Stimulated activated CD8-positive, alpha-beta memory T cell treated with anti-CD3 and anti-CD28 coated beads, Interleukin-2, amount 100 ng/mL, for 48 hours (primary cell): ENCODE data around the gene ZNF230.

Experiments
- DNase-seq, 2 donors: peaks; one replicate each; pipeline ENCODE4 v3.0.0-alpha.2; 2020; ENCODE audit warnings: low read depth in 2 of 2

Gene ZNF230

DNA sequence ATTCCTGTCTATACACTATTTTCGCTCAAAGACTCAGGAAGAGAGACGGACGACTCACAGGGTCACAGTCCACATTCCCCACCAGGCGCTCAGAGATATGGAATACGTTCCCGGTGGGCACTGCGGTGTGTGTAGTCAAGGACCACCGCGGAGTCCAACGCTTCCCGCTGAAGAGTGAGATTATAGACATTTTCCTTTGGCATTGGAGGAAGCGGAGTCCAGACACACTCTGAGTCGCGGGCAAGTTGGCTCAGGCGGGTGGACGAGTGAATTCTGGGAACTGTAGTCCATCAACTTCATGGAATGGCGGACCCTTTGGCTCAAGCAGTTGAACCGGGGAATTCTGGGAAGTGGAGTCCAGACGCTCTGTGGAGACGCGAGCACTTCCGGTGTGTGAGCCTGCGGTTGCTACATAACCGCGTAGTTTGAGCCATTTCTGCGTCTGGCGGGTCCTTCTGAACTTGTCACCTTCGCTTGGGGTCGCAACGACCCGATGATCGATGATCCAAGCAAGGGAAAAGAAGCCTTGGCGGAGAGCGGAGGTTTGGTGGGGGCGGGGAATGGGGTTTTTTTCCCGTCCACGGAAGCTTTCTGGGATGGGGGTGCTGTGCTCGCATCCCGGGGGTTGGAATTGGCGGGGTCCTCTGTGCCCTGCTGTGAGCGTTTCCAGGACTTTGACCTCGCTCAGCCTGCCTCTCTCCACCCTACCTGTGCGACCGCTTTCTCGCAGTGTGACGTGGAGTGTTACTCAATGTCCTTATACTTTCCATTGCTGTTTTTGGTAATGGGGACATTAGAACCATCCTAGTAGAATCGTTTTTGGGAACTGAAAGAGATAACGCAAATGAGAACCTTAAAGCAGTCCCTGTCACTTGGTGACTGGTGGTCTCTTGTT is at the start of gene ZNF230:
TSS of gene ZNF230 (plus strand) at position 392 of the 895 bp plus-strand sequence. CDS start 4,122 bp downstream, outside the sequence.
- DNase-seq = peak; percentile 57 to 75

DNA sequence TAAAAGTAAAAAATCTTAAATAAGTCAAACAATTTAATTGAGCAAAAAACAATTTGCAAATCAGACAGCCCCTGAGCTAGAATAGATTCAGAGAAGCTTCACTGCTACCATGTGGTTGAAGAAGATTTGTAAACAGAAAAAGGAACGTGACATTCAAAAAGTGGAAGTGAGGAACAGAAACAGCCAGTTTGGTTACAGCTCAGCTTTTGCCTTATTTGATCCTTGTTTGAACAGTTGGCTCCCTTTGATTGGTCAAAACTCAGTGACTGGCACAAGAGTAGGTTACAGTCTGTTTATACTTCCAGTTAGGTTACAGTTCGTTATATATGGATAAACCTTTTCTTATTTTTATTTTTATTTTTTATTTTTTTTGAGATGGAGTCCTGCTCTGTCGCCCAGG is 45.9 kb upstream of the ZNF230 start:
- DNase-seq = no peak

DNA sequence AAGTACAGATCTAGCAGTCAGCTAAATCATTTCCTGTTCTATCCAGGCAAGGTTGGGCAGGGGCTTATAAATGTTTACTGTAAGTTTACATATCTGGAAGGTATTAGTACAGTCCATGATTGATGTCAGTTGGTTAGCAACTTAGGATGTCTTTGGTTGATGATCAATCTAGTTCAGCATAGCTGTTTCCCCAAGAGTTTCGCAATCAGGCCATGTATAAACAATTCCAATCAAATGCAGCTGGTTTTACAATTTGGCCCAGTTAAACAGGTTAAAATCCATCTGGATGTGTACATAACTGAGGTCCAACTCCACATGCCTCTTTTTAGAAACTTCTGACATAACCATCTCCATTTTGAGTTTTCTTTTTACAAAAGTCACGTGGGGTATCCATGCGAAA is 44.9 kb upstream of the ZNF230 start:
- no peak for DNase-seq

GRCh38 chr19:43960411-43960810 is 42.3 kb upstream of the ZNF230 start:
- DNase-seq = no peak

- no peak for DNase-seq
Measured at GRCh38 chr19:43966079-43966694, 36.6 kb upstream of the ZNF230 start.

GRCh38 chr19:43976732-43977131 is 26.0 kb upstream of the ZNF230 start:
- no peak for DNase-seq

- DNase-seq = no peak
Measured at GRCh38 chr19:43983544-43983911, 19.2 kb upstream of the ZNF230 start.

GRCh38 chr19:43983912-43984686 is 18.7 kb upstream of the ZNF230 start, which contains the start of gene ZNF155:
ZNF155 (plus strand) TSS chr19:43984188; CDS start chr19:43988544, 4,356 bp downstream.
- DNase-seq = peak; percentile 44 to 59

DNA sequence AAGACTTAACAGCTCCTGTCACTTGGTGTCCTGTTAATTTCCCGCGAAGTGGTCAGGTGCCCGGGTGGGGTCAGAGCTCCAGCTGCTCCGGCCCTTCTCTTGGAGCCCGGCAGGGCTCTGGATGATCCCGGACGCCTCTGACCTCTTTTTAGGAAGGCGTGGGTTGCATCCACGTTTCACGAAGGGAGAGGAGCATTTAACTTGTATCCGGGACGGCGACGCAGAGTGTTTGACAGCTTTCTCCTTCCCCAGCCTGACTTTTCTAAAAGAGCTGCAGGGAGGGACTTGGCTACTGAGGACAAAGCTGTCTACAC is 18.1 kb upstream of the ZNF230 start:
- no peak for DNase-seq

GRCh38 chr19:43997631-43998290 is 5.0 kb upstream of the ZNF230 start:
- no peak for DNase-seq

- DNase-seq = no peak
Measured at GRCh38 chr19:44002212-44002565, 568 bp upstream of the ZNF230 start.

GRCh38 chr19:44003461-44004009 is 778 bp downstream of the ZNF230 start:
- no peak for DNase-seq

- no peak for DNase-seq
Measured at GRCh38 chr19:44005973-44006372, 3.2 kb downstream of the ZNF230 start.

DNA sequence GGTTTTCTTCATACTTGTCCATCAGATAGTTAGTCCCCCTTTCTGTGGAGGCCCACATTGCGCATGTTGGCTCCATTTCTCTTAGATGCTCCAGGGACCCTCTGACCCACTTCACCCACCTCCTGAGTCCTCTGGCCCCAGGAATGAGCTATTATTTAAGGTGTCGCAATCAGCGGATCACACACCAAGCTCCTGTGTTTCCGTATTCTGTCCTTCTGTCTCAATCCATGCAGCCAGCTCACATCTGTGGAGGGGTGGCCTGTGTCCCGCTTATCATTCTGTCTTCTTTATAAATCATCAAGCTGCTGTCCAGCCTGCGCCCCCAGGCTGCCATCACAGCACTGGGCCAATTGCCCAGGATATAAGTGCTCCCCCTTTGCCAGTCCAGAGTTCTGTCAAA is 4.7 kb downstream of the ZNF230 start:
- DNase-seq = no peak

- DNase-seq = no peak
Measured at GRCh38 chr19:44010468-44010867, 7.7 kb downstream of the ZNF230 start.

DNA sequence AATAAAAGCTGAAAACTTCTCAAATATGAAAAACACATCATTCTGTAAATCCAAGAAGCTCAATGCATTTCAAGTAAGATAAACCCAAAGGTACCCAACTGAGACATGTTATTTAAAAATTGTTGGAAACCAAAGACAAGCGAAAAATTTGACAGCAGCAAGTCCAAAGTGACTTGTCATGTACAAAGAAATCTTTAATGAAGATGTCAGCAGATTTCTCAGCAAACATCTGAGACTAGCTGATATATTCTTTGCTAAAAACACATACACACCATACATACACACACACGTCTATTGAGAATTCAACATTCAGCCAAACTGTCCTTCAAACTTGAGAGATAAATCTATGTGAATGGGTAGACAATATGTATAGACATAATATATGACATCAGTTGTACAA is 16.7 kb downstream of the ZNF230 start:
- no peak for DNase-seq

- no peak for DNase-seq
Measured at GRCh38 chr19:44021221-44021620, 18.5 kb downstream of the ZNF230 start.

DNA sequence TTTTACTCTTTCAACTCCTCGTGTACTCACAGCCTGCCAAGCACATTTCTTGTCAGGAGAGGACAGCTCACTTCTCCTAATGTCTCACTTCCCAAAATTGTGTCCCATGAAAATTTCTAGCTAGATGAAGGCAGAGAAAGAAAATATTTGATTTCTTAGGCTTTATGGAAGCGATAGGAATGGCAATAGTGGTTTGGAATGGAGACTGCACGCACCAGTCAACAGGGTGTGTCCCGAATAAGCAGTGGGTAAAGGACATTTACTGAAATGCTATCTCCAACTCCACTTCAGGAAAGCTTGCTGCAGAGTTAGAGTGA is 22.1 kb downstream of the ZNF230 start:
- DNase-seq = no peak

GRCh38 chr19:44025217-44025936 is 22.6 kb downstream of the ZNF230 start, which contains the start of gene ZNF222:
ZNF222 (plus strand) TSS chr19:44025379; CDS start chr19:44025437, 58 bp downstream.
- DNase-seq = peak; percentile 54 to 58

DNA sequence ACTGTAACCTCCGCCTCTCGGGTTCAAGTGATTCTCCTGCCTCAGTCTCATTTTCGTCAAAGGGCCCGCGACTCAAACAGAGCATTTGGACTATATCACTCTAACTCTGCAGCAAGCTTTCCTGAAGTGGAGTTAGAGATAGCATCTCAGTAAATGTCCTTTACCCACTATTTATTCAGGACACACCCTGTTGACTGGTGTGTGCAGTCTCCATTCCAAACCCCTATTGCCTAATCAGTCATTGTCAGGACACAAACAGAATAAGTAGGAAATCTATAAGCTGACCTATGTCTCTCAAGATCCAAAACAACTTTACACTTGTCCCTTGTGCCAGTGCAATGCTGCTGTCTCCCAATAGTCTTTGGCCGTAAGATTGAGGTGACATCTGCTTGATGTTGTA is 23.9 kb downstream of the ZNF230 start:
- no peak for DNase-seq

GRCh38 chr19:44032001-44032610 is 29.3 kb downstream of the ZNF230 start:
- no peak for DNase-seq
